K562 (cell line): ENCODE measurements around the gene SATB2. TPM values are rescaled to one million over a fixed set of nuclear protein-coding genes. Genes with fewer than 3 reads are reported as not detected.

ENCODE experiments used
- CSDE1 ChIP-seq, 2 experiments: fragments of 450-650 bp; IDR thresholded peaks; 2 replicates each; pipeline ENCODE4 v1.6.1; 2016; ENCODE audit warnings: mild to moderate bottlenecking in 1 of 2
- DMBX1 ChIP-seq: fragments of 250-450 bp; sonication (Bioruptor Pico); IDR thresholded peaks from 2 replicates; pipeline ENCODE4 v1.8.0; 2022; ENCODE audit warnings: inconsistent platforms, mild to moderate bottlenecking, moderate library complexity, borderline replicate concordance
- ELF4 ChIP-seq: fragments of 450-650 bp; formaldehyde crosslinking; IDR thresholded peaks from 2 replicates; pipeline ENCODE4 v1.4.0; 2022; ENCODE audit warnings: missing genetic modification characterization
- KDM1A ChIP-seq, 2 experiments: fragments of 450-650 bp; IDR thresholded peaks; 2 replicates each; pipeline ENCODE4 v1.6.1; 2016; ENCODE audit warnings: mild to moderate bottlenecking in 2 of 2
- NELFE ChIP-seq: IDR thresholded peaks from 2 replicates; pipeline ENCODE4 v1.6.1; 2011; ENCODE audit warnings: mild to moderate bottlenecking; ENCODE audit not compliant: insufficient read depth, insufficient read length
- NR4A1 ChIP-seq, 2 experiments: fragments of 250-450 bp in 1 of 2; fragments of 450-650 bp in 1 of 2; sonication (Bioruptor Pico) in 1 of 2; IDR thresholded peaks; 2 replicates each; pipeline versions ENCODE4 v1.4.0 to v1.6.1; 2016 to 2020; ENCODE audit warnings: mild to moderate bottlenecking in 2 of 2, missing compliant biosample characterization in 1 of 2, missing genetic modification characterization in 1 of 2, moderate library complexity in 1 of 2
- SMC3 ChIP-seq: conservative IDR thresholded peaks from 2 replicates; pipeline ENCODE4 v1.6.1; 2011; ENCODE audit warnings: low read depth, low read length, improper control_type of control experiment; ENCODE audit not compliant: insufficient read depth
- ZSCAN32 ChIP-seq: fragments of 450-650 bp; formaldehyde crosslinking; IDR thresholded peaks from 2 replicates; pipeline ENCODE4 v1.4.0; 2020; ENCODE audit warnings: mild to moderate bottlenecking, moderate library complexity
- polyA plus RNA-seq, 8 experiments: library from polyadenylated mRNA; depleted of rRNA in 4 of 8; stranded (reverse) in 5 of 8; unstranded in 3 of 8; fragments of >200 nt; fragmentation: Nextera tagmentation in 2 of 8; fragmentation: Illumina TruSeq in 1 of 8; extraction: Ambion mirVana in 2 of 8; extraction: Trizol in 1 of 8; gene quantifications; 2 replicates each; pipeline versions ENCODE4 v1.2.1 to v1.2.3, GENCODE V29; 2011 to 2014; ENCODE audit warnings: inconsistent platforms in 1 of 8, missing spikeins in 1 of 8
- total RNA-seq, 7 experiments: library from RNA; depleted of rRNA in 6 of 7; stranded (reverse); fragments of >200 nt in 6 of 7; fragmentation: Illumina TruSeq in 2 of 7; extraction: Trizol in 2 of 7; gene quantifications; 2 replicates each; pipeline versions ENCODE4 v1.2.1 to v1.2.3, GENCODE V29; 2011 to 2021; ENCODE audit warnings: low replicate concordance in 1 of 7
- TF ChIP-seq, protein P1 (sequence below): sonication (generic); formaldehyde crosslinking; IDR thresholded peaks from 2 replicates; pipeline ENCODE4 v1.8.0; 2023; ENCODE audit warnings: mild to moderate bottlenecking, missing genetic modification reagents
- TF ChIP-seq, protein P2 (sequence below): fragments of 250-450 bp; sonication (Bioruptor Pico); IDR thresholded peaks from 2 replicates; pipeline ENCODE4 v1.4.0; 2020; ENCODE audit warnings: mild to moderate bottlenecking, moderate library complexity
- TF ChIP-seq, protein P3 (sequence below): fragments of 250-450 bp; sonication (Bioruptor Pico); IDR thresholded peaks from 2 replicates; pipeline ENCODE4 v1.5.0; 2020; ENCODE audit warnings: mild to moderate bottlenecking
- TF ChIP-seq, protein P4 (sequence below): fragments of 200-800 bp; sonication (Bioruptor generic); IDR thresholded peaks from 2 replicates; pipeline ENCODE4 v1.6.1; 2017; ENCODE audit warnings: missing genetic modification characterization, missing compliant biosample characterization
- TF ChIP-seq, protein P5 (sequence below): fragments of 450-650 bp; formaldehyde crosslinking; conservative IDR thresholded peaks from 2 replicates; pipeline ENCODE4 v1.4.0; 2022; ENCODE audit warnings: mild to moderate bottlenecking, missing genetic modification characterization
- TF ChIP-seq, protein P6 (sequence below), 3 experiments: IDR thresholded peaks in 2 of 3; conservative IDR thresholded peaks in 1 of 3; 2 replicates each; pipeline ENCODE4 v1.5.1; 2011 to 2012; ENCODE audit warnings: low read length in 3 of 3, mild to moderate bottlenecking in 3 of 3, control low read depth in 2 of 3, improper control_type of control experiment in 1 of 3, inconsistent platforms in 1 of 3, low read depth in 1 of 3, mixed read lengths in 1 of 3, moderate library complexity in 1 of 3; ENCODE audit not compliant: insufficient read depth in 2 of 3

SATB2 gene
- total and polyA plus RNA-seq, 9 of the 15 experiments (the other 6 are each of a cell fraction or from before 2014, with no cell fraction given): 4.5 to 34.0 (median 15.1) TPM

DNA sequence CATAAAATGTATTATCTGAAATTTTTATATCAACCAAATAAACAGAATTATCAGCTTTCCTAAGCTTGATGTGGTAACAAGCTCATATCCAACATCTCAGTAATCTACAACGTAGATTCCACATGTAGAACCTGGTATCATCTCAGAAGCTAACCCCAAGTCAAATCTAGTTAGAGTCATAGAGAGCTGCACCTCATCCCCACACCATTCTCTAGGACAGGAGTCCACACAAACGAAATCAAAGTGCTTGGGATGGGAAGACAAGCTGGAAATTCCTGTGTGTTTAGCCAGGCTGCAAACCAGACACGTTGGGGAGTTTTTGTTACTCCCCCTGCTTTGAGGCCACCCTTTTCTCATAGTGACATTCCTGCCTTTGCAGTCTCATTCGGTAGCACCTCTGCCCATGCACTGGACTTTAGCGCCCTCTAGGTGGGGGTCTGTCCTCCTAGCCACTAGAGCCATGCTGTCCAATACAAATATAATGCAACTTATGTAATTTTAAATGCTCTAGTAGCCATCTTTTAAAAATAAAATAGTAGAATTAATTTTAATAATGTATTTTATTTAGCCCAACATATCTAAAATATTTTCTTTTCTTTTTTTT is 28.1 kb upstream of the SATB2 start (continued):
- TF ChIP-seq, protein P1, sequence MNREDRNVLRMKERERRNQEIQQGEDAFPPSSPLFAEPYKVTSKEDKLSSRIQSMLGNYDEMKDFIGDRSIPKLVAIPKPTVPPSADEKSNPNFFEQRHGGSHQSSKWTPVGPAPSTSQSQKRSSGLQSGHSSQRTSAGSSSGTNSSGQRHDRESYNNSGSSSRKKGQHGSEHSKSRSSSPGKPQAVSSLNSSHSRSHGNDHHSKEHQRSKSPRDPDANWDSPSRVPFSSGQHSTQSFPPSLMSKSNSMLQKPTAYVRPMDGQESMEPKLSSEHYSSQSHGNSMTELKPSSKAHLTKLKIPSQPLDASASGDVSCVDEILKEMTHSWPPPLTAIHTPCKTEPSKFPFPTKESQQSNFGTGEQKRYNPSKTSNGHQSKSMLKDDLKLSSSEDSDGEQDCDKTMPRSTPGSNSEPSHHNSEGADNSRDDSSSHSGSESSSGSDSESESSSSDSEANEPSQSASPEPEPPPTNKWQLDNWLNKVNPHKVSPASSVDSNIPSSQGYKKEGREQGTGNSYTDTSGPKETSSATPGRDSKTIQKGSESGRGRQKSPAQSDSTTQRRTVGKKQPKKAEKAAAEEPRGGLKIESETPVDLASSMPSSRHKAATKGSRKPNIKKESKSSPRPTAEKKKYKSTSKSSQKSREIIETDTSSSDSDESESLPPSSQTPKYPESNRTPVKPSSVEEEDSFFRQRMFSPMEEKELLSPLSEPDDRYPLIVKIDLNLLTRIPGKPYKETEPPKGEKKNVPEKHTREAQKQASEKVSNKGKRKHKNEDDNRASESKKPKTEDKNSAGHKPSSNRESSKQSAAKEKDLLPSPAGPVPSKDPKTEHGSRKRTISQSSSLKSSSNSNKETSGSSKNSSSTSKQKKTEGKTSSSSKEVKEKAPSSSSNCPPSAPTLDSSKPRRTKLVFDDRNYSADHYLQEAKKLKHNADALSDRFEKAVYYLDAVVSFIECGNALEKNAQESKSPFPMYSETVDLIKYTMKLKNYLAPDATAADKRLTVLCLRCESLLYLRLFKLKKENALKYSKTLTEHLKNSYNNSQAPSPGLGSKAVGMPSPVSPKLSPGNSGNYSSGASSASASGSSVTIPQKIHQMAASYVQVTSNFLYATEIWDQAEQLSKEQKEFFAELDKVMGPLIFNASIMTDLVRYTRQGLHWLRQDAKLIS (CRISPR knock-in tag): no peak
- TF ChIP-seq ZSCAN32 (CRISPR knock-in tag) (no peak), ELF4 (CRISPR knock-in tag) (no peak), DMBX1 (no peak), CSDE1 (IDR thresholded peaks at IDR 0.05) (no peak), KDM1A (IDR thresholded peaks at IDR 0.05) (no peak), NR4A1 (CRISPR knock-in tag; IDR thresholded peaks at IDR 0.05) (no peak), NR4A1 (tag; IDR thresholded peaks at IDR 0.05) (no peak), SMC3 (peak; percentile 64), NELFE (no peak)
- TF ChIP-seq, protein P2, sequence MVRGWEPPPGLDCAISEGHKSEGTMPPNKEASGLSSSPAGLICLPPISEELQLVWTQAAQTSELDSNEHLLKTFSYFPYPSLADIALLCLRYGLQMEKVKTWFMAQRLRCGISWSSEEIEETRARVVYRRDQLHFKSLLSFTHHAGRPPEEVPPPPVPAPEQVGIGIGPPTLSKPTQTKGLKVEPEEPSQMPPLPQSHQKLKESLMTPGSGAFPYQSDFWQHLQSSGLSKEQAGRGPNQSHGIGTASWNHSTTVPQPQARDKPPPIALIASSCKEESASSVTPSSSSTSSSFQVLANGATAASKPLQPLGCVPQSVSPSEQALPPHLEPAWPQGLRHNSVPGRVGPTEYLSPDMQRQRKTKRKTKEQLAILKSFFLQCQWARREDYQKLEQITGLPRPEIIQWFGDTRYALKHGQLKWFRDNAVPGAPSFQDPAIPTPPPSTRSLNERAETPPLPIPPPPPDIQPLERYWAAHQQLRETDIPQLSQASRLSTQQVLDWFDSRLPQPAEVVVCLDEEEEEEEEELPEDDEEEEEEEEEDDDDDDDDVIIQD (CRISPR knock-in tag): no peak
- TF ChIP-seq, protein P3, sequence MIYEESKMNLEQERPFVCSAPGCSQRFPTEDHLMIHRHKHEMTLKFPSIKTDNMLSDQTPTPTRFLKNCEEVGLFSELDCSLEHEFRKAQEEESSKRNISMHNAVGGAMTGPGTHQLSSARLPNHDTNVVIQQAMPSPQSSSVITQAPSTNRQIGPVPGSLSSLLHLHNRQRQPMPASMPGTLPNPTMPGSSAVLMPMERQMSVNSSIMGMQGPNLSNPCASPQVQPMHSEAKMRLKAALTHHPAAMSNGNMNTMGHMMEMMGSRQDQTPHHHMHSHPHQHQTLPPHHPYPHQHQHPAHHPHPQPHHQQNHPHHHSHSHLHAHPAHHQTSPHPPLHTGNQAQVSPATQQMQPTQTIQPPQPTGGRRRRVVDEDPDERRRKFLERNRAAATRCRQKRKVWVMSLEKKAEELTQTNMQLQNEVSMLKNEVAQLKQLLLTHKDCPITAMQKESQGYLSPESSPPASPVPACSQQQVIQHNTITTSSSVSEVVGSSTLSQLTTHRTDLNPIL (CRISPR knock-in tag): no peak
- TF ChIP-seq, protein P4, sequence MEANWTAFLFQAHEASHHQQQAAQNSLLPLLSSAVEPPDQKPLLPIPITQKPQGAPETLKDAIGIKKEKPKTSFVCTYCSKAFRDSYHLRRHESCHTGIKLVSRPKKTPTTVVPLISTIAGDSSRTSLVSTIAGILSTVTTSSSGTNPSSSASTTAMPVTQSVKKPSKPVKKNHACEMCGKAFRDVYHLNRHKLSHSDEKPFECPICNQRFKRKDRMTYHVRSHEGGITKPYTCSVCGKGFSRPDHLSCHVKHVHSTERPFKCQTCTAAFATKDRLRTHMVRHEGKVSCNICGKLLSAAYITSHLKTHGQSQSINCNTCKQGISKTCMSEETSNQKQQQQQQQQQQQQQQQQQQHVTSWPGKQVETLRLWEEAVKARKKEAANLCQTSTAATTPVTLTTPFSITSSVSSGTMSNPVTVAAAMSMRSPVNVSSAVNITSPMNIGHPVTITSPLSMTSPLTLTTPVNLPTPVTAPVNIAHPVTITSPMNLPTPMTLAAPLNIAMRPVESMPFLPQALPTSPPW (CRISPR knock-in tag): peak; percentile 22; the same call in 1 of the 2 replicates
- TF ChIP-seq, protein P5, sequence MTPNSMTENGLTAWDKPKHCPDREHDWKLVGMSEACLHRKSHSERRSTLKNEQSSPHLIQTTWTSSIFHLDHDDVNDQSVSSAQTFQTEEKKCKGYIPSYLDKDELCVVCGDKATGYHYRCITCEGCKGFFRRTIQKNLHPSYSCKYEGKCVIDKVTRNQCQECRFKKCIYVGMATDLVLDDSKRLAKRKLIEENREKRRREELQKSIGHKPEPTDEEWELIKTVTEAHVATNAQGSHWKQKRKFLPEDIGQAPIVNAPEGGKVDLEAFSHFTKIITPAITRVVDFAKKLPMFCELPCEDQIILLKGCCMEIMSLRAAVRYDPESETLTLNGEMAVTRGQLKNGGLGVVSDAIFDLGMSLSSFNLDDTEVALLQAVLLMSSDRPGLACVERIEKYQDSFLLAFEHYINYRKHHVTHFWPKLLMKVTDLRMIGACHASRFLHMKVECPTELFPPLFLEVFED (CRISPR knock-in tag): no peak
- TF ChIP-seq, protein P6, sequence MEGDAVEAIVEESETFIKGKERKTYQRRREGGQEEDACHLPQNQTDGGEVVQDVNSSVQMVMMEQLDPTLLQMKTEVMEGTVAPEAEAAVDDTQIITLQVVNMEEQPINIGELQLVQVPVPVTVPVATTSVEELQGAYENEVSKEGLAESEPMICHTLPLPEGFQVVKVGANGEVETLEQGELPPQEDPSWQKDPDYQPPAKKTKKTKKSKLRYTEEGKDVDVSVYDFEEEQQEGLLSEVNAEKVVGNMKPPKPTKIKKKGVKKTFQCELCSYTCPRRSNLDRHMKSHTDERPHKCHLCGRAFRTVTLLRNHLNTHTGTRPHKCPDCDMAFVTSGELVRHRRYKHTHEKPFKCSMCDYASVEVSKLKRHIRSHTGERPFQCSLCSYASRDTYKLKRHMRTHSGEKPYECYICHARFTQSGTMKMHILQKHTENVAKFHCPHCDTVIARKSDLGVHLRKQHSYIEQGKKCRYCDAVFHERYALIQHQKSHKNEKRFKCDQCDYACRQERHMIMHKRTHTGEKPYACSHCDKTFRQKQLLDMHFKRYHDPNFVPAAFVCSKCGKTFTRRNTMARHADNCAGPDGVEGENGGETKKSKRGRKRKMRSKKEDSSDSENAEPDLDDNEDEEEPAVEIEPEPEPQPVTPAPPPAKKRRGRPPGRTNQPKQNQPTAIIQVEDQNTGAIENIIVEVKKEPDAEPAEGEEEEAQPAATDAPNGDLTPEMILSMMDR (IDR thresholded peaks at IDR 0.05 in 2 of 3, conservative IDR thresholded peaks at IDR 0.05 in 1 of 3; ENCODE audit: insufficient read depth in 2 of 3, low read depth in 1 of 3, low read length in 3 of 3): peak; percentile 70 to 80 (median 77)
